ENCODE results near the gene SEC14L5.

Gene SEC14L5

DNA sequence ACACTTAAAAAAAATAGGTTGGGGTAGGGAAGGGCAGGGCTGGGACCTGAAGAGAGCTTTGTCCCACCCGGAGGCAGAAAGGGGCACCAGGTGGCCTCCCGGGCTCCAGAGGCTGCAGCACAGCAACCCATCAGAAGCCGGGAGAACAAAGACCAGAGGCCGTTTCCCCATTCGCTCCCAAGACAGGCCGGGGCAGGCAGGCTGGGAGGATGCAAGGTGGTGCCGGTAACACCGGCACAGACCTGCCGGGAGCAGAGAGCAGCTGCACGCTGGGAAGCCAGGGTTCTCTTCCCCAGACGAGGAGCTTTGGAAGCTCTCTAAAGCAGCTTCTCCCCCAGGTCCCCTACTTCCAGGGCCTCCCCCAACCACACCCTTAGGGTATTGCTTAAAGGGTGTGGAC lies 26.7 kb upstream of the SEC14L5 start:
- Histone ChIP-seq H3K27me3 (replicated peaks; ENCODE audit: control insufficient read depth, insufficient read depth, low read length) (peaks cover 6% of the 10 kb centered on the region), H3K4me1 (ENCODE audit: control insufficient read depth, insufficient read depth, low read length) (peaks cover 18% of the 10 kb centered on the region), H3K9ac (ENCODE audit: low read length) (no peak overlapping the region), H3K4me3 (ENCODE audit: low read length) (no peak overlapping the region), H3K9me3 (ENCODE audit: control insufficient read depth, low read length) (peaks cover 10% of the 10 kb centered on the region), H3K36me3 (ENCODE audit: control insufficient read depth, insufficient read depth, low read length, severe bottlenecking) (peaks cover 8% of the 10 kb centered on the region)
- DNase-seq (ENCODE audit: low read depth), result no peak

DNA sequence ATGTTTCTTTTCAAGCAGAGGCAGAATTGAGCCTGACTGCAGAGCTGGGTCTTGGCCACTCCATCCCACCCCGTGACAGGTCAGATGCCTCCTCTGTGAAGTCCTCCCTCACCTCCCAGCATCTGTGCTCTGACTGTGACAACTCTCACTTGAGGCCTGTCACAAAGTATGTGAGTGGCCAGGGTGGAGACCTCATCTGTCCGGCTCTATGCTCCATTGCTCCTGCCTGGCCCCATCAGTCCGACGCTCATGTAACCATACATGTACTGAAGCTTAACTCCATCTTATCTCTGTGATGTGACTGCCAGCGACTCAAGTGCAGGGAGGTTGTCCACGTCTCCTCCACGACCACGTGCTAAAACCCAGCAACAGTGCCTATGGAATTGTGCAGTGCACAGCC lies 24.7 kb upstream of the SEC14L5 start:
- no peak for DNase-seq (ENCODE audit: low read depth)
- H3K27me3 ChIP-seq (replicated peaks; ENCODE audit: control insufficient read depth, insufficient read depth, low read length), result peaks cover 6% of the 10 kb centered on the region

DNA sequence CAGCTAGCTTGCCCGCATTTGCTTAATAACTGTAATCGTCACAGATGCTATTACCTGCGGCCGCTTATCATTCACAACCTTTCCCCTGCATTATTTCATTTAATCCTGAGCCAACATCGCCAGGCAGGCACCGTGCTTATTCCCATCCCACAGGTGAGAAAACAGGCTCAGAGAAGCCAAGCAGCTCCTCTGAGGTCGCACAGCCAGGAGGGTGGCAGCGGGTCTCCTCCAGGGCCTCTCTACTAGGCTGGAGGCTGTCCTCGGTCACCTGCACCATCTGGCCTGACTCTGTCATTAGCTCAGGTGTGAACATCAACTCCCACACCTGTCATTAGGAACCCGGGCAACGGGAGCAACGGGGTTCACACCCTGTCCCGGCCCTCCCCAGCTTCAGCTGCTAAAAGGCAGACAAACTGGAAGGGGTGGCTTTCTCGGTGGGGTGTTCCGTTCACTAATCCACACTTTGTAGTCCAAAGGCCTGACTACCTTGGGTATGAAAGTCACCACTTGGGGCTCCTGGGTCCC lies 24.2 kb upstream of the SEC14L5 start:
- H3K36me3 ChIP-seq (ENCODE audit: control insufficient read depth, insufficient read depth, low read length, severe bottlenecking), result no peaks in the 10 kb centered on the region
- peaks cover 30% of the 10 kb centered on the region for H3K4me1 ChIP-seq (ENCODE audit: control insufficient read depth, insufficient read depth, low read length)
- H3K9ac ChIP-seq (ENCODE audit: low read length), result peak overlapping the region; percentile 72
- H3K9me3 ChIP-seq (ENCODE audit: control insufficient read depth, low read length), result no peaks in the 10 kb centered on the region
- no peak for DNase-seq (ENCODE audit: low read depth)
- H3K27me3 ChIP-seq (replicated peaks; ENCODE audit: control insufficient read depth, insufficient read depth, low read length), result peaks cover 6% of the 10 kb centered on the region
- no peak overlapping the region for H3K4me3 ChIP-seq (ENCODE audit: low read length)

More for the DNA sequence above, 24.7 kb upstream of the SEC14L5 start:
- Histone ChIP-seq H3K4me1 (ENCODE audit: control insufficient read depth, insufficient read depth, low read length) (peaks cover 30% of the 10 kb centered on the region), H3K36me3 (ENCODE audit: control insufficient read depth, insufficient read depth, low read length, severe bottlenecking) (no peaks in the 10 kb centered on the region), H3K9ac (ENCODE audit: low read length) (no peak overlapping the region), H3K9me3 (ENCODE audit: control insufficient read depth, low read length) (no peaks in the 10 kb centered on the region), H3K4me3 (ENCODE audit: low read length) (no peak overlapping the region)

DNA sequence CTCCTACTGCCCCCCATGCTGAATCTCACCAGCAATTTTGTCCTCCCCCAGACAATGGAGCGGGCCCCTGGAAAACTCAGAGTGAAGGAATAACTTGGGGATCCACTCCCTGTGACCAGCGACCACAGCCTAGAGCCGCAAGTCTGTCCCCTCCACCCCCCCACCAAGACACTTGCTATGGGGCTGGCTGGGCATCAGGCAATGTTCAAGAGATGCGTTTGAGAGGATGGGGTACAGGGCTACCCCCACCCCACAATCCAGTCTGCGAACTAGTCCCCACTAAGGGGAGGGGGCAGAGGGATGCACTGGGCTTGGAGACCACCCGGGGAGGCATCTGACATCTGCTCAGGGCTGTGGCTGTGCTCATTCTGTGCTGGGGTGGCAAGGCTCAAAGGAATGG lies 23.5 kb upstream of the SEC14L5 start:
- Histone ChIP-seq H3K9ac (ENCODE audit: low read length) (peak overlapping the region; percentile 72), H3K4me1 (ENCODE audit: control insufficient read depth, insufficient read depth, low read length) (peaks cover 30% of the 10 kb centered on the region), H3K4me3 (ENCODE audit: low read length) (peak overlapping the region; percentile 53), H3K9me3 (ENCODE audit: control insufficient read depth, low read length) (no peaks in the 10 kb centered on the region), H3K27me3 (replicated peaks; ENCODE audit: control insufficient read depth, insufficient read depth, low read length) (peaks cover 6% of the 10 kb centered on the region), H3K36me3 (ENCODE audit: control insufficient read depth, insufficient read depth, low read length, severe bottlenecking) (no peaks in the 10 kb centered on the region)
- no peak for DNase-seq (ENCODE audit: low read depth)

DNA sequence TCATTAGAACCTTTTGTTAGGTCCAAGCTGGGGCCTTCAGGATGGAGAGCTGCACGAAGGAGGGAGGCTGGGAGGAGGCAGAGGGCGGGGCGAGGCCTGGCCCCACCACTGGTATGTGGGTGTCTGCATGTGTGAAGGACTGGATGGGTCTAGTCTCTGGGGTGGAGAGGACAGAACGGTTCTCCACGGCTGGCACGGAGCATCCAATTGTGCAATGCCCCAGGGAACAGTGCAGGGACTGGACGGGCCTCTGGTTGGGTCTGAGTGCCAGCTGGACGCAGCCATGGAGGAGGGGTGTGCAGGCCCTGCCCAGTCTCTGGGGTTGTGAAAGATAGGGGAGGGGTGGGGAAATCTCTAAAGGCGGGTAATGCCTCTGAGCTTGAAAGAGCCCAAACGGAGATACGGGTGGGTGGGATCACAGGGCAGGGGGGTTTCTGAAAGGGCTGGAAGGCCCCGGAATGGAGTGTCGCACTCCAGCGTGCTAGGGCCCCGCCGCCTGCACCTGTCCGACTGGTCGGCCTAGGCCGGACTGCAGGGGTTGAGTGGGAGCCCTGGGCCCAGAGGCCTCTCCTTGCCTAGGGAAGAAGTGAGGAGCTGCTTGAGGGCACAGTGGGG lies 22.8 kb upstream of the SEC14L5 start:
- Histone ChIP-seq H3K36me3 (ENCODE audit: control insufficient read depth, insufficient read depth, low read length, severe bottlenecking) (no peaks in the 10 kb centered on the region), H3K27me3 (replicated peaks; ENCODE audit: control insufficient read depth, insufficient read depth, low read length) (peaks cover 6% of the 10 kb centered on the region), H3K9ac (ENCODE audit: low read length) (peak overlapping the region; percentile 87), H3K9me3 (ENCODE audit: control insufficient read depth, low read length) (no peaks in the 10 kb centered on the region), H3K4me1 (ENCODE audit: control insufficient read depth, insufficient read depth, low read length) (peaks cover 30% of the 10 kb centered on the region), H3K4me3 (ENCODE audit: low read length) (peak overlapping the region; percentile 84)
- DNase-seq (ENCODE audit: low read depth), result peak; percentile 93

DNA sequence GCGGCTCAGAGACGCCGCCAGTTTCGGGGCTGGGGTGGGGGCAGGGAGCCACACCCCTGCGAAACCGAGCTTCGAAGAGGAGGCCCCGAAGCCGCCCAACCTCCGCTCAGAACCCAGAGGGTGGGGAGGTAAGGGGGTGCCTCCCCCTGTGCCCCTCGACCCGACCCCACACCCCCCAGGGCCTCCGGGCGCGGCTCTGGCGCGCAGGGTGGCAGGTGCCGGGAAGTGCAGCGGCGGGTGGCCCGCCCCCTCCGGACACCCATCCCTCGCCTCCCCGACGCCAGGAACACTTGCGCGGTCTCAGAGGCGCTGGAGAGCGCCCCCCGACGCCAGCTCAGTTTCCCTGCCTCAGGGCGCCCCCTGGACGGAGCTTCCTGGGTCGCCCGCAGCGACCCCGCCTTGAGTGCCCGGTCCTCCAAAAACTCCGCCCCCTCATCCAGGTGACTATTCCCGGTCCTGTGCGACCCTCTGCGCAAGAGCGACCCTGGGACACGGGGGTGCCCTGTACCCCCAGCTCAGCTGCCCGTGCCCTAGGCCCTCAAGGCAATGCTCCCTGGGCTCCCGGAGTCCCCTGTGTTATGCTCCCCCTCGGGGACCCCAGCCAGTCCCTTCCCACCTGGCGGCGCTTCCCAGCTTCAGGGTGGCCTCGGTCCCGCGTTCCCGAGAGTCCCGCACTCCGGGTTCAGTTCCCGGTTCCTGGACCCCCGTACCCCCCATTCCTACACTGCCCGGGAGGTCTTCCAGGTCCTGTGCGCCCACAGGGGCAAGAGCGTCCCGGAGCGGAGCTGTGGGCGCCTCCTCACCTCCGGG lies 21.7 kb upstream of the SEC14L5 start:
- H3K4me1 ChIP-seq (ENCODE audit: control insufficient read depth, insufficient read depth, low read length), result peaks cover 30% of the 10 kb centered on the region
- no peaks in the 10 kb centered on the region for H3K36me3 ChIP-seq (ENCODE audit: control insufficient read depth, insufficient read depth, low read length, severe bottlenecking)
- H3K9ac ChIP-seq (ENCODE audit: low read length), result peak overlapping the region; percentile 87
- peaks cover 6% of the 10 kb centered on the region for H3K27me3 ChIP-seq (replicated peaks; ENCODE audit: control insufficient read depth, insufficient read depth, low read length)
- no peak for DNase-seq (ENCODE audit: low read depth)
- peak overlapping the region; percentile 84 for H3K4me3 ChIP-seq (ENCODE audit: low read length)
- no peaks in the 10 kb centered on the region for H3K9me3 ChIP-seq (ENCODE audit: control insufficient read depth, low read length)

DNA sequence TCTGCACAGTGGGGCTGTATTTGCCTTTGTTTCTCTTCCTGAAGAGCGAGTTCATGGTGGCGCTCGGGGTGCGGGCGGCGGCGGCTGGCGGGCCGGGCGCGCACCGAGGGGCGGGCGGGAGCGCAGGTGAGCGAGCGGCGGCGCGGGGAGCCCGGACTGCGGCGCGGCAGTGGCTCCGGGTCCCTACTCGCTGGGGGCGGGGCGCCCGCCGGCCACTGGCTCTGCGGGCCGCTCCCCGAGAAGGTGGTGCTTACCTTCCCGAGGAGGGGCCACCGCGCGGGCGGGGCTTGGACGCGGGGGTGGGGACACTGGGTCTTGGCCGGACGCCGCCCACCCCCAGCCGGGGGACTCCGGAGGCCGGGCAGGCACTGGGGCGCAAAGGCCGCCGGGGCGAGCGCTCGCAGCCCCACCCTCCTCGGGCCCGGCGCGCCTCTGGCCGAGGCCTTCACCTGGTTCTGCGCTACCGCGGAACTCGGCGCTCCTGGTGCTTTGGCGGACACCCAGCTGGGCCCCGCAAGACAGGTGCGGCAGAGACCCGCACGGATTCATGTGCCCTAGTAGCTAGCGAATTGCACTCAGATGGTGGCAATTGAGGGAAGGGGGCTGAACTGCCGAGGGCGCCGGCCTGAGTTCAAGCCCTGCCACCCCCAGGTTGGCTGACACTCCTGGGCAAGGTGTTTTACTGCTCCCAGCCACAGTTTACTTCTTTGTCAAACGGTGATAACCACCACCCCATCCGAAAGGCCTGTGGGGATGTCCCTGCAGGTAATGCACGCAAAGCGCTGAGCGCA lies 20.9 kb upstream of the SEC14L5 start, which contains the start of gene PPL:
Gene PPL, minus strand, starts transcription at position 158 of the 791 bp plus-strand sequence. Its CDS starts 103 bp downstream, at position 55.
- Histone ChIP-seq H3K27me3 (replicated peaks; ENCODE audit: control insufficient read depth, insufficient read depth, low read length) (peaks cover 6% of the 10 kb centered on the region), H3K4me1 (ENCODE audit: control insufficient read depth, insufficient read depth, low read length) (peaks cover 32% of the 10 kb centered on the region)
- no peak for DNase-seq (ENCODE audit: low read depth)

DNA sequence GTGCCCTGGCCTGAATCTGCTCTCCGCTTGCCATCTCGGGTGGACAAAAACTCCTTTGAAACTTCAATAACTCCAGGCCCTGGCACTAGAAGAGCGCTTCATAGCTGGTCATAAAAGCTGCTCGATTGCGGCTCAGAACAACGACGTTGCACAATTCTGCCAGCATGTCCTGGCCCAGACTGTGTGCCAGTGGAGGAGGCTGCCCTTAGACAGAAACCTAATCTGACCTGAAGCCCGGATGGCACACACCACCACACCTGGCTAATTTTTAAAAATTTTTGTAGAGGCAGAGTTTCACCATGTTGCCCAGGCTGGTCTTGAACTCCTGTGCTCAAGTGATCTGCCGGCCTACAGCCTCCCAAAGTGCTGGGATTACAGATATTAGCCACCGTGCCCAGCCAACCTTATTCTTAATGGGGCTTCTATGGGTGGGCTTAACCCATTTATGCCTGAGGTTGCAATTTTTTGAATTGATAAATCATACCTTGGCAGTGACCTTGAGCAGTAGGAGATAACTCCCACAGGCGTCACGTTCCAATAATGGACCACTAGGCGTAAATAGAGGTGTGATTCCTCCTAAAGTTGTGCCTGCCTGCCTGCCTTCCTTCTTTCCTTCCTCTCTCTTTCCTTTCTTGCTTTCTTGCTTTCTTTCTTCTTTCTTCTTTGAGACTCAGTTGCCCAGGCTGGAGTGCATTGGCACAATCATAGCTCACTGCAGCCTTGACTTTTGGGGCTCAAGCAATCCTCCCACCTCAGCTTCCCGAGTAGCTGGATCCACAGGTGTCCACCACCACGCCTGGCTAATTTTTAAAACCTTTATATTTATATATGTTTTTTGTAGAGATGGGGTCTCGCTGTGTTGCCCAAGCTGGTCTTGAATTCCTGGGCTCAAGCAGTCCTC lies 20.1 kb upstream of the SEC14L5 start:
- H3K9me3 ChIP-seq (ENCODE audit: control insufficient read depth, low read length), result no peaks in the 10 kb centered on the region
- DNase-seq (ENCODE audit: low read depth), result peak; percentile 9
- peaks cover 6% of the 10 kb centered on the region for H3K27me3 ChIP-seq (replicated peaks; ENCODE audit: control insufficient read depth, insufficient read depth, low read length)
- H3K4me3 ChIP-seq (ENCODE audit: low read length), result no peak overlapping the region
- H3K4me1 ChIP-seq (ENCODE audit: control insufficient read depth, insufficient read depth, low read length), result peaks cover 40% of the 10 kb centered on the region
- H3K36me3 ChIP-seq (ENCODE audit: control insufficient read depth, insufficient read depth, low read length, severe bottlenecking), result no peaks in the 10 kb centered on the region
- H3K9ac ChIP-seq (ENCODE audit: low read length), result no peak overlapping the region

More for the DNA sequence above, 20.9 kb upstream of the SEC14L5 start, which contains the start of gene PPL:
- Histone ChIP-seq H3K9ac (ENCODE audit: low read length) (peak within 1 kb of the TSS; percentile 87), H3K36me3 (ENCODE audit: control insufficient read depth, insufficient read depth, low read length, severe bottlenecking) (no peaks in the 10 kb centered on the region), H3K9me3 (ENCODE audit: control insufficient read depth, low read length) (no peaks in the 10 kb centered on the region), H3K4me3 (ENCODE audit: low read length) (peak within 1 kb of the TSS; percentile 84)

DNA sequence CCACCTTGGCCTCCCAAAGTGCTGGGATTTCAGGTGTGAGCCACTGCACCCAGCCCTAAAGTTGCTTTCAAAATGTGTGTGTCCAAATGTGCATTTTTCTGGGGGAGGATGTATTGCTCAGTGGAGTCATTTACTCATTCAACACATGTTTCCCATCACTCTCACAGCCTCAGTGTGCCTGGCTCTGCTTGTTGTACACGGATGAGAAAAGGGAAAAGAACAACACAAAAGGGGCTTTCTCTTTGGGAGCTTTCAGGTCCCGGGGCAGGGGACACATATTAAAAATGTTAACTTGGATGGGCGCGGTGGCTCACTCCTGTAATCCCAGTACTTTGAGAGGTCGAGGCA lies 19.5 kb upstream of the SEC14L5 start:
- Histone ChIP-seq H3K27me3 (replicated peaks; ENCODE audit: control insufficient read depth, insufficient read depth, low read length) (peaks cover 2% of the 10 kb centered on the region), H3K4me3 (ENCODE audit: low read length) (no peak overlapping the region), H3K4me1 (ENCODE audit: control insufficient read depth, insufficient read depth, low read length) (peaks cover 46% of the 10 kb centered on the region), H3K36me3 (ENCODE audit: control insufficient read depth, insufficient read depth, low read length, severe bottlenecking) (no peaks in the 10 kb centered on the region), H3K9me3 (ENCODE audit: control insufficient read depth, low read length) (no peaks in the 10 kb centered on the region), H3K9ac (ENCODE audit: low read length) (no peak overlapping the region)
- peak; percentile 57 for DNase-seq (ENCODE audit: low read depth)

DNA sequence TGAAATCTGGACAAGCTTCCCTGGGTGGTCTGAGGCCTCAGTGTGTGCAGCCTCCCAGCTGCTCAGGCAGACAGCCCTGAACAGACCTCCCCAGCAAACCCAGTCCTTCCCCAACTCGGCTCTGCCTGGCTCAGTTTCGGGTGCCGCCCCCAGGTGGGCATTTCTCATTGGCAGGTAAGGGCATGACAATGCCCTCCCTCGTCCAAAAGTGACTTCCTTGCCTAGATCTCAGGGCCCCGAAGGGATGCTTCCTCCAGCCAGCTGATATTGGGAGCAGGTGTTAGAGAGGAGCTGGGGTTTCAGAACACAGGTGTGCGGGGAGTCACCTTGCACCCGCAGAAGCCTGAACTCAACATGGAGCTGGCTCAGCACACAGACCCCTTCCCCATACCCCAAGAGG lies 17.4 kb upstream of the SEC14L5 start:
- no peaks in the 10 kb centered on the region for H3K36me3 ChIP-seq (ENCODE audit: control insufficient read depth, insufficient read depth, low read length, severe bottlenecking)
- no peaks in the 10 kb centered on the region for H3K27me3 ChIP-seq (replicated peaks; ENCODE audit: control insufficient read depth, insufficient read depth, low read length)
- H3K4me1 ChIP-seq (ENCODE audit: control insufficient read depth, insufficient read depth, low read length), result peaks cover 52% of the 10 kb centered on the region
- H3K4me3 ChIP-seq (ENCODE audit: low read length), result no peak overlapping the region
- no peaks in the 10 kb centered on the region for H3K9me3 ChIP-seq (ENCODE audit: control insufficient read depth, low read length)
- H3K9ac ChIP-seq (ENCODE audit: low read length), result no peak overlapping the region
- no peak for DNase-seq (ENCODE audit: low read depth)
